Coronary artery (tissue), 2 donors: ENCODE results near the gene ZBTB11.
"Not testable (repeated sequence)": the region's sequence is repeated elsewhere in the genome, so short reads cannot be mapped to it uniquely, and the experiment has no call there.

Experiments used
- DNase-seq: peaks from one replicate; pipeline ENCODE4 v3.0.0-alpha.2; 2017; ENCODE audit warnings: low spot score
- H3K27ac ChIP-seq, 2 donors: fragments of 200-600 bp; sonication (generic); one replicate each; pipeline ENCODE4 v1.5.1; 2016 to 2019
- H3K4me3 ChIP-seq: fragments of 200-600 bp; sonication (generic); 2 replicates; pipeline ENCODE4 v1.5.1; 2016; ENCODE audit warnings: mild to moderate bottlenecking, moderate library complexity
- TF ChIP-seq, protein P1 (sequence below): fragments of 200-600 bp; sonication (generic); IDR thresholded peaks from one replicate; pipeline ENCODE4 v1.5.1; 2019; ENCODE audit warnings: antibody characterized with exemption

ZBTB11 gene

DNA sequence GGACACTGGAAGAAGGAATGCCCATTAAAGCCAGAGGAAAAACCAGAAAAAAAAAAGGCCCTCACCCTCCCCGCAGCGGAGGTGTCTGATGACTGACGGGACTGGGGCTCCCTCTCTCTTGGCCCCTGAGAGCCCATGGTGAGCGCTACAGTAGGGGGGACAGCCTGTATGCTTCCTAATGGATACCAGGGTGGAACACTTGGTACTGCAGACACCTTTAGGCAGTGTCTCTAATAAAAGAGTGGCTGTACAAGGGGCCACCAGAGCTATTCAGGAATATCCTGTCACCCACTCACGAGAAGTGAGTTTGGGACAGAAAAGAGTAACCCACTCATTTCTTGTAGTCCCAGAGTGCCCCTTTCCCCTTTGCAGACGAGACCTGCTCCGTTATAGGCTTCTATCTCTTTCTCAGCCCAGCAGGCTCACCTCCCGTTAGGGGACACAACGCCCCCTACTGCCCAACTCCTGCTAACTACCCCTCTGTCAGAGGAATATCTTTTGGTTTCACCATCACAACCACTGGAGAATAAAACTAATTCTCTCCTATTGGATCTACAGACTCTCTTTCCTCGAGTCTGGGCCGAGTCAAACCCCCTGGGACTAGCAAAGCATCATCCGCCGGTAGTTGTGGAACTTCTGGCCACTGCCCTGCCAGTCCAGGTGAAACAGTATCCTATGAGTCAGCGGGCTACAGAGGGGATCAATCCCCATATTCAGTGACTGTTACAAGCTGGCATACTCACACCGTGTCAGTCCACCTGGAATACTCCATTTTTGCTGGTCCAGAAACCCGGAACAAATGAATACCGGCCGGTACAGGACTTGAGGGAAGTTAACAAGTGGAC lies 40.8 kb downstream of the ZBTB11 start:
- peak; percentile 49 for DNase-seq
- TF ChIP-seq, protein P1, sequence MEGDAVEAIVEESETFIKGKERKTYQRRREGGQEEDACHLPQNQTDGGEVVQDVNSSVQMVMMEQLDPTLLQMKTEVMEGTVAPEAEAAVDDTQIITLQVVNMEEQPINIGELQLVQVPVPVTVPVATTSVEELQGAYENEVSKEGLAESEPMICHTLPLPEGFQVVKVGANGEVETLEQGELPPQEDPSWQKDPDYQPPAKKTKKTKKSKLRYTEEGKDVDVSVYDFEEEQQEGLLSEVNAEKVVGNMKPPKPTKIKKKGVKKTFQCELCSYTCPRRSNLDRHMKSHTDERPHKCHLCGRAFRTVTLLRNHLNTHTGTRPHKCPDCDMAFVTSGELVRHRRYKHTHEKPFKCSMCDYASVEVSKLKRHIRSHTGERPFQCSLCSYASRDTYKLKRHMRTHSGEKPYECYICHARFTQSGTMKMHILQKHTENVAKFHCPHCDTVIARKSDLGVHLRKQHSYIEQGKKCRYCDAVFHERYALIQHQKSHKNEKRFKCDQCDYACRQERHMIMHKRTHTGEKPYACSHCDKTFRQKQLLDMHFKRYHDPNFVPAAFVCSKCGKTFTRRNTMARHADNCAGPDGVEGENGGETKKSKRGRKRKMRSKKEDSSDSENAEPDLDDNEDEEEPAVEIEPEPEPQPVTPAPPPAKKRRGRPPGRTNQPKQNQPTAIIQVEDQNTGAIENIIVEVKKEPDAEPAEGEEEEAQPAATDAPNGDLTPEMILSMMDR, result peak; percentile 20
- Histone ChIP-seq H3K4me3 (no peak overlapping the region), H3K27ac (no peak overlapping the region)

DNA sequence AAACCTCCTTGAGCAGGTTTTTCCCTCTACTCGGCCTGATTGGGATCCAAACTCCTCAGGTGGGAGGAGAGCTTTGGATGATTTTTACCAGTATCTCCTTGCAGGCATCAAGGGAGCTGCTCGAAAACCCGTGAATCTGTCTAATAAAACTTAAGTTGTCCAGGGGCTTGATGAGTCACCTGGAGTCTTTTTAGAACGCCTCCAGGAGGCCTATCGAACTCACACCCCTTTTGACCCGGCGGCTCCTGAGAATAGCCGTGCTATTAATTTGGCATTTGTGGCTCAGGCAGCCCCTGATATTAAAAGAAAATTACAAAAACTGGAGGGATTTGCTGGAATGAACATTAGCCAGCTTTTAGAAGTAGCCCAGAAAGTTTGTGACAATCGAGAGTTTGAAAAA lies 41.6 kb downstream of the ZBTB11 start:
- Histone ChIP-seq H3K27ac (no peak overlapping the region), H3K4me3 (no peak overlapping the region)
- DNase-seq, result peak; percentile 31
- TF ChIP-seq, protein P1, result no peak

DNA sequence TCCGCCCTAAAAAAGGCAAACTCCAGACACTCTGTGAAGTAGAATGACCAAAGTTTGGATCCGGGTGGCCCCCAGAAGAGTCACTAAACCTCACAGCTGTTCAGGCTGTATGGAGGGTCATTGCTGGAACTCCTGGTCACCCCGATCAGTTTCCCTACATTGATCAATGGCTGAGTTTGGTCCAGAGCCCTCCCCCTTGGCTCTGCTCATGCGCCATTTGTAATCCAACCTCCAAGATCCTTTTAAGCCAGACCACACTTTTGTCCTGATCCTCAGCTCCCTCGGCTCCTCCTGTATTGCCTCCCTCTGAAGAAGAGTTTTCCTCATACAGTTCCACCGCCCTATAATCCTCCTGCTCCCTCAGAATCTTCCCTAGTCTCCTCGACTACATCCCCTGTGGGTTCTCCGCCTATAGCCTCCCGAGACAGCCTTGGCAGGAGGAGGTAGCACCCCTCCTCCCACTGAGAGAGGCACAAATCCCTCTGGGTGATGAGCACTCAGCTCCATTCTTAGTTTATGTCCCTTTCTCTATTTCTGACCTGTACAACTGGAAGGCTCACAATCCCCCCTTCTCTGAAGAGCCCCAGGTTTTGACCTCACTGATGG lies 42.2 kb downstream of the ZBTB11 start:
- TF ChIP-seq, protein P1, result no peak
- peak; percentile 52 for DNase-seq
- Histone ChIP-seq H3K27ac (no peak overlapping the region), H3K4me3 (no peak overlapping the region)

DNA sequence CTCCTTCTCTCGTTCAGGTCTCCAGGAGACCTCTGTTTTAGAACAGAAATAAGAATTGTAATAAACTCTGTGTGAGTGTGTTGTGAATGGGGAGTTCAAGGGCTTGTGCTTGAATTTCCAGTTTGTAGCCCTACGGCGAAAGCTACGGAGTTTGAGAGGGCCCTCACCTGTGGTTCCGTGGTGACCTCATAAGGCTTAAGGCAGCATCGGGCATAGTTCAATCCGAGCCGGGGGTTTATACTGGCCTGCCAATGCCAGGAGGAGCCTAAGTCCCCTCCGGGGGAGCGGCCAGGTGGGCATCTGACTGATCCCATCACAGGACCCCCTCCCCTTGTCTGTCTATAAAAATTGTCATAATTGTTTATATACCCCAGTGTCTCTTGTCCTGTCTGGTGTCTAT lies 43.7 kb downstream of the ZBTB11 start:
- TF ChIP-seq, protein P1, result no peak
- Histone ChIP-seq H3K27ac (no peak overlapping the region), H3K4me3 (no peak overlapping the region)
- DNase-seq, result peak; percentile 54

DNA sequence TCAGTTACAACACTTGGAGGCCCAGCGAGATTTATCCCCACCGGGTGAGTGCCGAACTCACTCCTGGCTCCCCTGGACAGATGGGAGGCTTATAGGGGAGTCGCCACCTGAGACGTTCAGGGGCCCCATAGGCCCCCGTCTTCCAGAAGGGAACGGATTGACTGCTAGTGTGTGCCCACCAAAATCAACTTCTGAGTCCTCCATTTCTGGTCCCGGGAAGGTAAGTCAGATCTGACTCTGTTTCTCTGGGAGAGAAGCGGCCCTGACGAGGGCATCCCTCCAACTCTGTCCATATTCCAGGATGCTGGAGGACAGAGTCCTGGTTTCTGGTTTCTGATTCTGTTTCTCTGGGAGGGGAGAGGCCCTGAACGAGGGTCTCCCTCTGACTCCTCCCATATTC lies 44.3 kb downstream of the ZBTB11 start:
- H3K4me3 ChIP-seq, result no peak overlapping the region
- H3K27ac ChIP-seq, result no peak overlapping the region
- TF ChIP-seq, protein P1, result no peak
- DNase-seq, result peak; percentile 63

DNA sequence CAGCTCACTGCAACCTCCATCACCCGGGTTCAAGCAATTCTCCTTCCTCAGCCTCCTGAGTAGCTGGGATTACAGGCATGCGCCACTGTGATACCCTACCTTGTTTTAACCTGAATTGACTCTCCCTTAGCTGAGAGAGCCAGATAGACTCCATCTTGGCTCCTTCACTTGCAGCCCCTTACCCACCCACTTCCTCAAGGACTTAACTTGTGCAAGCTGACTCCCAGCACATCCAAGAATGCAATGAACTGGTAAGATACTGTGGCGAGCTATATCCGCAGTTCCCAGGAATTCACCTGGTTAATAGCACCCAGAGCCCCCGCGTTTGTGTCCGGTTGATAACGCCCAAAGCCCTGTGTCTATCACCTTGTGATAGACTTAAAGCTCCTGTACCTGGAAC lies 45.0 kb downstream of the ZBTB11 start:
- not testable (repeated sequence) for H3K4me3 ChIP-seq, H3K27ac ChIP-seq
- DNase-seq, result peak; percentile 4

DNA sequence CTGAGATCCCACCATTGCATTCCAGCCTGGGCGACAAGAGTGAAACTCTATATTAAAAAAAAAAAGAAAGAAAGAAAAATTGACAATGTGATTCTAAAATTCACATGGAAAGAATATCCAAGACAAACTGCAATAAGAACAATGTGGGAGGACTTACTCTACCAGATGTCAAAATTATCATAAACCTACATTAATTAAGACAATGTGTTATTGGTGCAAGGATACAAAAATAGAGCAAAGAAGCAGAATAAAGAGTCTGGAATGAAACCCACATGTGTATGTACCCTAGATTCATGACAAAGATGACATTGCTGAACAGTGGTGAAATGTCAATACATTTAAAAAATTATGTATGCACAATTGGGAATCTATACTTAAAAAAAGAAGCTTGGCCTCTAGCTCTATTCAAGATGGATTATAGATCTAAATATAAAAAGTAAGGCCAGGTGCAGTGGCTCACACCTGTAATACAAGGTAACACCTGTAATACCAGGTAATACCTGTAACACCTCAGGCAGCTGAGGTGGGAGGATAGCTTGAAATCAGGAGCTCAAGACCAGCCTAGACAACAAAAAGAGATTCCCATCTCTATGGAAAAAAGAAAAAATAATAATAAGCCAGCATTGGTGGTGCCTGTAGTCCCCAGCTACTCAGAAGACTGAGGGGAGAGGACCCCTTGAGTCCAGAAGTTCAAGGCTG lies 45.7 kb downstream of the ZBTB11 start:
- peak; percentile 5 for DNase-seq
- no peak overlapping the region for H3K4me3 ChIP-seq
- H3K27ac ChIP-seq, result no peak overlapping the region

More for the DNA sequence above, 45.7 kb downstream of the ZBTB11 start:
- TF ChIP-seq, protein P1, result no peak
